Measurements from ENCODE around the gene WFDC10A. TPM values are rescaled to one million over a fixed set of nuclear protein-coding genes. Genes with fewer than 3 reads are reported as not detected.

WFDC10A gene
- total and polyA plus RNA-seq, 2 experiments from 2014 or later: not detected

DNA sequence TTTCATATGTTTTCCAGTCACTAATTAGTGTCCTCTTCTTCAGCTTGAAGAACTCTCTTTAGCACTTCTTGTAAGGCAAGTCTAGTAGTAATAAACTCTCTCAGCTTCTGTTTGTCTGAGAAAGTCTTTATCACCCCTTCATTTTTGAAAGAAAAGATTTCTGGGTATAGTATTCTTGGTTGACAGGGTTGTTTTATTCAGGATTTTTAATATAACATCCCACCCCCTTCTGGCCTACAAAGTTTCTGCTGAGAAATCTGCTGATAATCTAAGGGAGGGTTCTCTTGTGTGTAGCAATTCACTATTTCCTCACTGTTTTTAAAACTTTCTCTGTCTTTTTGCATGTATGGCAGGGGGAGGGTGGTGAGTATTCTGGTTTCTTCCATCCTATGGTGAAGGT lies 50.1 kb downstream of the WFDC10A start:
- Histone ChIP-seq H3K4me3 (no peak overlapping the region), H3K4me1 (ENCODE audit: insufficient read depth) (no peaks in the 10 kb centered on the region), H3F3A (ENCODE audit: insufficient read depth) (no peaks in the 10 kb centered on the region), H3K27ac (no peak overlapping the region), H3K79me2 (ENCODE audit: insufficient read depth) (no peaks in the 10 kb centered on the region), H3K9ac (no peak overlapping the region), H3K4me2 (ENCODE audit: unreplicated experiment) (no peak overlapping the region), H3K9me3 (ENCODE audit: low read depth) (no peaks in the 10 kb centered on the region), H2AFZ (no peak overlapping the region), H3K9me2 (ENCODE audit: insufficient read depth) (no peaks in the 10 kb centered on the region), H4K20me1 (ENCODE audit: insufficient read depth) (no peaks in the 10 kb centered on the region), H3K27me3 (replicated peaks; ENCODE audit: insufficient read depth) (no peaks in the 10 kb centered on the region), H3K36me3 (ENCODE audit: low read depth) (no peaks in the 10 kb centered on the region)
- TF ChIP-seq EZH2phosphoT487 (IDR thresholded peaks at IDR 0.05; ENCODE audit: insufficient read depth, low read depth) (no peak), EZH2 (IDR thresholded peaks at IDR 0.05; ENCODE audit: insufficient read depth, poor library complexity, severe bottlenecking) (no peak)
- DNase-seq: no peak
- in situ Hi-C loops (cut with MboI): no loop called here

Other genes with a start within 250 kb of the WFDC10A start
- 5.1 and 5.7 TPM in 2 replicates for gene DBNDD2, start 221.4 kb upstream of the WFDC10A start, total RNA-seq (2014; rRNA removed; shearing (Covaris generic))
- gene DBNDD2, start 221.4 kb upstream of the WFDC10A start, polyA plus RNA-seq (2016; fragmentation: Nextera tagmentation; extraction: Ambion mirVana): 27.9 and 30.0 TPM in 2 replicates
- gene PIGT, start 213.6 kb upstream of the WFDC10A start, total RNA-seq (2014; rRNA removed; shearing (Covaris generic)): 108 and 138 TPM in 2 replicates
- gene PIGT, start 213.6 kb upstream of the WFDC10A start, polyA plus RNA-seq (2016; fragmentation: Nextera tagmentation; extraction: Ambion mirVana): 190 and 198 TPM in 2 replicates
- gene WFDC2, start 160.0 kb upstream of the WFDC10A start, total RNA-seq (2014; rRNA removed; shearing (Covaris generic)): not detected in 2 replicates
- not detected in 2 replicates for gene WFDC2, start 160.0 kb upstream of the WFDC10A start, polyA plus RNA-seq (2016; fragmentation: Nextera tagmentation; extraction: Ambion mirVana)
- gene SPINT3, start 114.1 kb upstream of the WFDC10A start, total RNA-seq (2014; rRNA removed; shearing (Covaris generic)): not detected in 2 replicates
- gene SPINT3, start 114.1 kb upstream of the WFDC10A start, polyA plus RNA-seq (2016; fragmentation: Nextera tagmentation; extraction: Ambion mirVana): not detected in 2 replicates
- not detected in 2 replicates for gene WFDC6, start 90.3 kb upstream of the WFDC10A start, total RNA-seq (2014; rRNA removed; shearing (Covaris generic))
- gene WFDC6, start 90.3 kb upstream of the WFDC10A start, polyA plus RNA-seq (2016; fragmentation: Nextera tagmentation; extraction: Ambion mirVana): not detected in 2 replicates
- not detected in 2 replicates for gene EPPIN, start 82.3 kb upstream of the WFDC10A start, total RNA-seq (2014; rRNA removed; shearing (Covaris generic))
- gene EPPIN, start 82.3 kb upstream of the WFDC10A start, polyA plus RNA-seq (2016; fragmentation: Nextera tagmentation; extraction: Ambion mirVana): not detected in 2 replicates
- not detected in 2 replicates for gene WFDC8, start 50.5 kb upstream of the WFDC10A start, total RNA-seq (2014; rRNA removed; shearing (Covaris generic))
- not detected in 2 replicates for gene WFDC8, start 50.5 kb upstream of the WFDC10A start, polyA plus RNA-seq (2016; fragmentation: Nextera tagmentation; extraction: Ambion mirVana)
- not detected in 2 replicates for gene WFDC9, start 1.5 kb downstream of the WFDC10A start, total RNA-seq (2014; rRNA removed; shearing (Covaris generic))
- gene WFDC9, start 1.5 kb downstream of the WFDC10A start, polyA plus RNA-seq (2016; fragmentation: Nextera tagmentation; extraction: Ambion mirVana): not detected in 2 replicates
- not detected in 2 replicates for gene WFDC11, start 40.5 kb downstream of the WFDC10A start, total RNA-seq (2014; rRNA removed; shearing (Covaris generic))
- not detected in 2 replicates for gene WFDC11, start 40.5 kb downstream of the WFDC10A start, polyA plus RNA-seq (2016; fragmentation: Nextera tagmentation; extraction: Ambion mirVana)
- not detected in 2 replicates for gene WFDC13, start 72.3 kb downstream of the WFDC10A start, total RNA-seq (2014; rRNA removed; shearing (Covaris generic))
- not detected in 2 replicates for gene WFDC13, start 72.3 kb downstream of the WFDC10A start, polyA plus RNA-seq (2016; fragmentation: Nextera tagmentation; extraction: Ambion mirVana)
- gene WFDC10B, start 75.3 kb downstream of the WFDC10A start, total RNA-seq (2014; rRNA removed; shearing (Covaris generic)): not detected in 2 replicates
- gene WFDC10B, start 75.3 kb downstream of the WFDC10A start, polyA plus RNA-seq (2016; fragmentation: Nextera tagmentation; extraction: Ambion mirVana): not detected in 2 replicates
- gene SPINT4, start 92.6 kb downstream of the WFDC10A start, total RNA-seq (2014; rRNA removed; shearing (Covaris generic)): not detected in 2 replicates
- gene SPINT4, start 92.6 kb downstream of the WFDC10A start, polyA plus RNA-seq (2016; fragmentation: Nextera tagmentation; extraction: Ambion mirVana): not detected in 2 replicates
- 0.76 TPM in 1 of 2 replicates, not detected in the other for gene WFDC3, start 162.1 kb downstream of the WFDC10A start, total RNA-seq (2014; rRNA removed; shearing (Covaris generic))
- 2.4 and 3.6 TPM in 2 replicates for gene WFDC3, start 162.1 kb downstream of the WFDC10A start, polyA plus RNA-seq (2016; fragmentation: Nextera tagmentation; extraction: Ambion mirVana)
- gene DNTTIP1, start 162.2 kb downstream of the WFDC10A start, total RNA-seq (2014; rRNA removed; shearing (Covaris generic)): 12.4 and 22.9 TPM in 2 replicates
- gene DNTTIP1, start 162.2 kb downstream of the WFDC10A start, polyA plus RNA-seq (2016; fragmentation: Nextera tagmentation; extraction: Ambion mirVana): 57.2 and 57.6 TPM in 2 replicates
- gene UBE2C, start 182.9 kb downstream of the WFDC10A start, total RNA-seq (2014; rRNA removed; shearing (Covaris generic)): 33.8 and 38.8 TPM in 2 replicates
- gene UBE2C, start 182.9 kb downstream of the WFDC10A start, polyA plus RNA-seq (2016; fragmentation: Nextera tagmentation; extraction: Ambion mirVana): 69.2 and 78.4 TPM in 2 replicates
- not detected in 2 replicates for gene TNNC2, start 197.6 kb downstream of the WFDC10A start, total RNA-seq (2014; rRNA removed; shearing (Covaris generic))
- gene TNNC2, start 197.6 kb downstream of the WFDC10A start, polyA plus RNA-seq (2016; fragmentation: Nextera tagmentation; extraction: Ambion mirVana): 0.83 and 1.1 TPM in 2 replicates
- 88.4 and 100 TPM in 2 replicates for gene SNX21, start 204.1 kb downstream of the WFDC10A start, total RNA-seq (2014; rRNA removed; shearing (Covaris generic))
- 50.9 and 54.7 TPM in 2 replicates for gene SNX21, start 204.1 kb downstream of the WFDC10A start, polyA plus RNA-seq (2016; fragmentation: Nextera tagmentation; extraction: Ambion mirVana)
- gene ACOT8, start 227.7 kb downstream of the WFDC10A start, total RNA-seq (2014; rRNA removed; shearing (Covaris generic)): 37.2 and 55.2 TPM in 2 replicates
- gene ACOT8, start 227.7 kb downstream of the WFDC10A start, polyA plus RNA-seq (2016; fragmentation: Nextera tagmentation; extraction: Ambion mirVana): 30.0 and 32.9 TPM in 2 replicates
- 4.3 and 5.3 TPM in 2 replicates for gene ZSWIM3, start 227.9 kb downstream of the WFDC10A start, total RNA-seq (2014; rRNA removed; shearing (Covaris generic))
- gene ZSWIM3, start 227.9 kb downstream of the WFDC10A start, polyA plus RNA-seq (2016; fragmentation: Nextera tagmentation; extraction: Ambion mirVana): 1.9 and 2.0 TPM in 2 replicates